HepG2 (cell line): ENCODE measurements around the gene TTC31. TPM values are rescaled to one million over a fixed set of nuclear protein-coding genes. Genes with fewer than 3 reads are reported as not detected.

Experiments used
- HOMEZ ChIP-seq: IDR thresholded peaks from 2 replicates; pipeline ENCODE4 v1.6.1; 2016; ENCODE audit warnings: low read depth
- IRF2 ChIP-seq: IDR thresholded peaks from 2 replicates; pipeline ENCODE4 v1.6.1; 2018; ENCODE audit warnings: missing genetic modification reagents, missing compliant biosample characterization
- KDM4B ChIP-seq: sonication (generic); formaldehyde crosslinking; IDR thresholded peaks from 2 replicates; pipeline ENCODE4 v1.4.0; 2020; ENCODE audit warnings: missing genetic modification reagents
- REXO4 ChIP-seq: sonication (generic); formaldehyde crosslinking; IDR thresholded peaks from 2 replicates; pipeline ENCODE4 v1.8.0; 2022; ENCODE audit warnings: missing genetic modification reagents, mild to moderate bottlenecking, borderline replicate concordance
- U2AF2 ChIP-seq: fragments of 200-400 bp; formaldehyde crosslinking; IDR thresholded peaks from 2 replicates; pipeline ENCODE4 v1.6.1; 2017; ENCODE audit warnings: low read depth, mild to moderate bottlenecking, low read length
- ZBED4 ChIP-seq: sonication (generic); formaldehyde crosslinking; IDR thresholded peaks from 2 replicates; pipeline ENCODE4 v1.4.0; 2020; ENCODE audit warnings: missing genetic modification reagents, borderline replicate concordance
- ZBTB1 ChIP-seq: sonication (generic); formaldehyde crosslinking; IDR thresholded peaks from 2 replicates; pipeline ENCODE4 v1.4.0; 2020; ENCODE audit warnings: missing genetic modification reagents, borderline replicate concordance
- ZFYVE20 ChIP-seq: sonication (generic); formaldehyde crosslinking; IDR thresholded peaks from 2 replicates; pipeline ENCODE4 v1.8.0; 2023; ENCODE audit warnings: low read depth, mild to moderate bottlenecking, moderate library complexity, missing genetic modification reagents, borderline replicate concordance
- ZNF274 ChIP-seq: sonication (generic); formaldehyde crosslinking; IDR thresholded peaks from 2 replicates; pipeline ENCODE4 v1.5.1; 2020; ENCODE audit warnings: mild to moderate bottlenecking, missing genetic modification reagents
- ZNF713 ChIP-seq: sonication (generic); formaldehyde crosslinking; IDR thresholded peaks from 2 replicates; pipeline ENCODE4 v1.4.0; 2020; ENCODE audit warnings: mild to moderate bottlenecking, missing genetic modification reagents
- ZNF891 ChIP-seq: sonication (generic); formaldehyde crosslinking; IDR thresholded peaks from 2 replicates; pipeline ENCODE4 v1.5.0; 2020; ENCODE audit warnings: mild to moderate bottlenecking, missing genetic modification reagents
- polyA plus RNA-seq, 8 experiments: library from polyadenylated mRNA; depleted of rRNA in 3 of 8; stranded (reverse) in 7 of 8; unstranded in 1 of 8; fragments of >200 nt; fragmentation: Illumina TruSeq in 4 of 8; extraction: Trizol in 4 of 8; gene quantifications; 2 replicates each; pipeline versions ENCODE4 v1.2.1 to v1.2.3, GENCODE V29; 2011 to 2016; ENCODE audit warnings: low read depth in 4 of 8, missing spikeins in 1 of 8, mixed read lengths in 1 of 8; ENCODE audit not compliant: insufficient read depth in 1 of 8
- total RNA-seq, 5 experiments: library from RNA; depleted of rRNA; stranded (reverse); fragments of >200 nt; fragmentation: Illumina TruSeq; extraction: Trizol; gene quantifications; 2 replicates each; pipeline ENCODE4 v1.2.3, GENCODE V29; 2016; ENCODE audit warnings: low read depth in 1 of 5
- TF ChIP-seq, protein P1 (sequence below): sonication (generic); formaldehyde crosslinking; conservative IDR thresholded peaks from 2 replicates; pipeline ENCODE4 v1.8.0; 2022; ENCODE audit warnings: mild to moderate bottlenecking, moderate library complexity, missing genetic modification reagents
- TF ChIP-seq, protein P2 (sequence below): sonication (generic); formaldehyde crosslinking; IDR thresholded peaks from 2 replicates; pipeline ENCODE4 v1.5.1; 2020; ENCODE audit warnings: missing genetic modification reagents, mild to moderate bottlenecking, borderline replicate concordance
- TF ChIP-seq, protein P3 (sequence below): sonication (generic); formaldehyde crosslinking; IDR thresholded peaks from 2 replicates; pipeline ENCODE4; 2020; ENCODE audit warnings: missing genetic modification reagents, mild to moderate bottlenecking, borderline replicate concordance

The TTC31 gene
- total and polyA plus RNA-seq, 2 of the 13 experiments (the other 11 are each of a cell fraction or from before 2014, with no cell fraction given): 28.3 to 39.5 TPM

GRCh38 chr2:74488643-74489481 is 6.0 kb downstream of the TTC31 start (continued):
- TF ChIP-seq ZNF274 (CRISPR knock-in tag) (no peak; the same call in 1 of the 2 replicates), HOMEZ (CRISPR knock-in tag) (0 out of 2 replicates have a peak, but pooled peaks have one; percentile 53), ZNF713 (CRISPR knock-in tag) (no peak), ZNF891 (no peak), REXO4 (CRISPR knock-in tag) (no peak), IRF2 (CRISPR knock-in tag) (peak; percentile 59), ZBED4 (0 out of 2 replicates have a peak, but pooled peaks have one; percentile 52), ZFYVE20 (no peak), KDM4B (no peak), U2AF2 (no peak), ZBTB1 (CRISPR knock-in tag) (no peak)
- TF ChIP-seq, protein P1, sequence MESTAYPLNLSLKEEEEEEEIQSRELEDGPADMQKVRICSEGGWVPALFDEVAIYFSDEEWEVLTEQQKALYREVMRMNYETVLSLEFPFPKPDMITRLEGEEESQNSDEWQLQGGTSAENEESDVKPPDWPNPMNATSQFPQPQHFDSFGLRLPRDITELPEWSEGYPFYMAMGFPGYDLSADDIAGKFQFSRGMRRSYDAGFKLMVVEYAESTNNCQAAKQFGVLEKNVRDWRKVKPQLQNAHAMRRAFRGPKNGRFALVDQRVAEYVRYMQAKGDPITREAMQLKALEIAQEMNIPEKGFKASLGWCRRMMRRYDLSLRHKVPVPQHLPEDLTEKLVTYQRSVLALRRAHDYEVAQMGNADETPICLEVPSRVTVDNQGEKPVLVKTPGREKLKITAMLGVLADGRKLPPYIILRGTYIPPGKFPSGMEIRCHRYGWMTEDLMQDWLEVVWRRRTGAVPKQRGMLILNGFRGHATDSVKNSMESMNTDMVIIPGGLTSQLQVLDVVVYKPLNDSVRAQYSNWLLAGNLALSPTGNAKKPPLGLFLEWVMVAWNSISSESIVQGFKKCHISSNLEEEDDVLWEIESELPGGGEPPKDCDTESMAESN (CRISPR knock-in tag): no peak; the same call in 1 of the 2 replicates
- TF ChIP-seq, protein P2, sequence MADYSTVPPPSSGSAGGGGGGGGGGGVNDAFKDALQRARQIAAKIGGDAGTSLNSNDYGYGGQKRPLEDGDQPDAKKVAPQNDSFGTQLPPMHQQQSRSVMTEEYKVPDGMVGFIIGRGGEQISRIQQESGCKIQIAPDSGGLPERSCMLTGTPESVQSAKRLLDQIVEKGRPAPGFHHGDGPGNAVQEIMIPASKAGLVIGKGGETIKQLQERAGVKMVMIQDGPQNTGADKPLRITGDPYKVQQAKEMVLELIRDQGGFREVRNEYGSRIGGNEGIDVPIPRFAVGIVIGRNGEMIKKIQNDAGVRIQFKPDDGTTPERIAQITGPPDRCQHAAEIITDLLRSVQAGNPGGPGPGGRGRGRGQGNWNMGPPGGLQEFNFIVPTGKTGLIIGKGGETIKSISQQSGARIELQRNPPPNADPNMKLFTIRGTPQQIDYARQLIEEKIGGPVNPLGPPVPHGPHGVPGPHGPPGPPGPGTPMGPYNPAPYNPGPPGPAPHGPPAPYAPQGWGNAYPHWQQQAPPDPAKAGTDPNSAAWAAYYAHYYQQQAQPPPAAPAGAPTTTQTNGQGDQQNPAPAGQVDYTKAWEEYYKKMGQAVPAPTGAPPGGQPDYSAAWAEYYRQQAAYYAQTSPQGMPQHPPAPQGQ (CRISPR knock-in tag): peak; percentile 79; the same call in 1 of the 2 replicates
- TF ChIP-seq, protein P3, sequence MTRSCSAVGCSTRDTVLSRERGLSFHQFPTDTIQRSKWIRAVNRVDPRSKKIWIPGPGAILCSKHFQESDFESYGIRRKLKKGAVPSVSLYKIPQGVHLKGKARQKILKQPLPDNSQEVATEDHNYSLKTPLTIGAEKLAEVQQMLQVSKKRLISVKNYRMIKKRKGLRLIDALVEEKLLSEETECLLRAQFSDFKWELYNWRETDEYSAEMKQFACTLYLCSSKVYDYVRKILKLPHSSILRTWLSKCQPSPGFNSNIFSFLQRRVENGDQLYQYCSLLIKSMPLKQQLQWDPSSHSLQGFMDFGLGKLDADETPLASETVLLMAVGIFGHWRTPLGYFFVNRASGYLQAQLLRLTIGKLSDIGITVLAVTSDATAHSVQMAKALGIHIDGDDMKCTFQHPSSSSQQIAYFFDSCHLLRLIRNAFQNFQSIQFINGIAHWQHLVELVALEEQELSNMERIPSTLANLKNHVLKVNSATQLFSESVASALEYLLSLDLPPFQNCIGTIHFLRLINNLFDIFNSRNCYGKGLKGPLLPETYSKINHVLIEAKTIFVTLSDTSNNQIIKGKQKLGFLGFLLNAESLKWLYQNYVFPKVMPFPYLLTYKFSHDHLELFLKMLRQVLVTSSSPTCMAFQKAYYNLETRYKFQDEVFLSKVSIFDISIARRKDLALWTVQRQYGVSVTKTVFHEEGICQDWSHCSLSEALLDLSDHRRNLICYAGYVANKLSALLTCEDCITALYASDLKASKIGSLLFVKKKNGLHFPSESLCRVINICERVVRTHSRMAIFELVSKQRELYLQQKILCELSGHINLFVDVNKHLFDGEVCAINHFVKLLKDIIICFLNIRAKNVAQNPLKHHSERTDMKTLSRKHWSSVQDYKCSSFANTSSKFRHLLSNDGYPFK (CRISPR knock-in tag): peak; percentile 27; the same call in 1 of the 2 replicates
